ENCODE measurements around the gene CAMK2G.
"Not testable (repeated sequence)": the region's sequence is repeated elsewhere in the genome, so short reads cannot be mapped to it uniquely, and the experiment has no call there.

CAMK2G gene

GRCh38 chr10:73874267-73875138, at the start of gene CAMK2G:
Gene CAMK2G (minus strand): TSS chr10:73874555. CDS start chr10:73874461, 94 bp downstream.
- peak; percentile 53 for DNase-seq (ENCODE audit: low read depth)

GRCh38 chr10:73922864-73923133, 48.4 kb upstream of the CAMK2G start:
- no peak for DNase-seq (ENCODE audit: low read depth)

GRCh38 chr10:73922007-73922863, 47.9 kb upstream of the CAMK2G start:
- no peak for DNase-seq (ENCODE audit: low read depth)

GRCh38 chr10:73920089-73920488, 45.7 kb upstream of the CAMK2G start:
- no peak for DNase-seq (ENCODE audit: low read depth)

- not testable (repeated sequence) for DNase-seq (ENCODE audit: low read depth)
Observed at GRCh38 chr10:73919481-73919880, 45.1 kb upstream of the CAMK2G start.

- no peak for DNase-seq (ENCODE audit: low read depth)
Observed at GRCh38 chr10:73917566-73918305, 43.4 kb upstream of the CAMK2G start.

GRCh38 chr10:73916761-73917470, 42.6 kb upstream of the CAMK2G start:
- no peak for DNase-seq (ENCODE audit: low read depth)

GRCh38 chr10:73915206-73915851, 41.0 kb upstream of the CAMK2G start:
- DNase-seq (ENCODE audit: low read depth) = no peak

GRCh38 chr10:73914036-73914435, 39.7 kb upstream of the CAMK2G start:
- no peak for DNase-seq (ENCODE audit: low read depth)

- no peak for DNase-seq (ENCODE audit: low read depth)
Observed at GRCh38 chr10:73911553-73912004, 37.2 kb upstream of the CAMK2G start.

- DNase-seq (ENCODE audit: low read depth) = no peak
Observed at GRCh38 chr10:73910764-73911552, 36.6 kb upstream of the CAMK2G start, which contains the start of gene PLAU. Gene PLAU (plus strand): TSS chr10:73911132. CDS start chr10:73911556, 424 bp downstream.

- no peak for DNase-seq (ENCODE audit: low read depth)
Observed at GRCh38 chr10:73910401-73910763, 36.0 kb upstream of the CAMK2G start.

- DNase-seq (ENCODE audit: low read depth) = no peak
Observed at GRCh38 chr10:73909540-73910115, 35.3 kb upstream of the CAMK2G start.

GRCh38 chr10:73908853-73909539, 34.6 kb upstream of the CAMK2G start:
- no peak for DNase-seq (ENCODE audit: low read depth)

- no peak for DNase-seq (ENCODE audit: low read depth)
Observed at GRCh38 chr10:73907841-73908517, 33.6 kb upstream of the CAMK2G start.

GRCh38 chr10:73906524-73907447, 32.4 kb upstream of the CAMK2G start:
- DNase-seq (ENCODE audit: low read depth) = no peak

GRCh38 chr10:73905256-73906020, 31.1 kb upstream of the CAMK2G start:
- no peak for DNase-seq (ENCODE audit: low read depth)

Data from stimulated activated CD8-positive, alpha-beta memory T cell treated with anti-CD3 and anti-CD28 coated beads, Interleukin-7, amount 100 ng/mL, for 24 hours (primary cell).